Naive thymus-derived CD4-positive, alpha-beta T cell (primary cell): Measurements from ENCODE around the gene GBA2. TPM values are rescaled to one million over a fixed set of nuclear protein-coding genes. Genes with fewer than 3 reads are reported as not detected.

ENCODE experiments used
- ATAC-seq: fragments of 150-1000 bp; cut with Tn5 transposase; 2 replicates; pipeline ENCODE4 v1.10.0; 2021; ENCODE audit warnings: mild to moderate bottlenecking, moderate library complexity
- CTCF ChIA-PET: fragments of 350-600 bp; sonication (Branson Sonifier 250); formaldehyde crosslinking; loops from one replicate; lab custom pipeline; 2021; ENCODE audit warnings: antibody characterized with exemption; lab: Charles Lee
- POLR2A ChIA-PET: fragments of 350-600 bp; sonication (Branson Sonifier 250); formaldehyde crosslinking; loops from one replicate; lab custom pipeline; 2021; ENCODE audit warnings: antibody characterized with exemption, inconsistent platforms; lab: Charles Lee
- DNase-seq, 9 donors: peaks; one replicate each; pipeline versions ENCODE4 v3.0.0 to v3.0.0-alpha.2; 2020 to 2022; ENCODE audit warnings: mixed read lengths in 1 of 9
- H3K27ac ChIP-seq: one replicate; pipeline ENCODE4 v1.7.0; 2013; ENCODE audit warnings: mild to moderate bottlenecking, low read depth, low read length, moderate library complexity
- H3K27me3 ChIP-seq, 2 donors: one replicate each; pipeline ENCODE4 v1.7.0; 2013; ENCODE audit warnings: low read length in 2 of 2, mild to moderate bottlenecking in 2 of 2, moderate library complexity in 2 of 2; ENCODE audit not compliant: control insufficient read depth in 2 of 2, insufficient read depth in 2 of 2
- H3K36me3 ChIP-seq, 3 experiments: 1 replicate in 2 of 3; 2 replicates in 1 of 3; pipeline ENCODE4 v1.7.0; 2013; ENCODE audit warnings: low read length in 3 of 3, mild to moderate bottlenecking in 3 of 3, moderate library complexity in 1 of 3; ENCODE audit not compliant: insufficient read depth in 3 of 3, control insufficient read depth in 2 of 3
- H3K4me1 ChIP-seq, 2 donors: one replicate each; pipeline ENCODE4 v1.7.0; 2013; ENCODE audit warnings: low read length in 2 of 2, mild to moderate bottlenecking in 2 of 2, moderate library complexity in 1 of 2; ENCODE audit not compliant: control insufficient read depth in 2 of 2, insufficient read depth in 2 of 2
- H3K4me3 ChIP-seq: 2 replicates; pipeline ENCODE4 v1.7.0; 2013; ENCODE audit warnings: mild to moderate bottlenecking, low read length
- H3K9me3 ChIP-seq, 3 experiments: 1 replicate in 2 of 3; 2 replicates in 1 of 3; pipeline ENCODE4 v1.7.0; 2013; ENCODE audit warnings: low read length in 3 of 3; ENCODE audit not compliant: control insufficient read depth in 2 of 3
- H3K27ac Mint-ChIP-seq, 9 donors: one replicate each; pipeline ENCODE4 v1.8.0; 2020 to 2022; ENCODE audit warnings: mixed read lengths in 9 of 9, mild to moderate bottlenecking in 8 of 9, moderate library complexity in 5 of 9, inconsistent platforms in 2 of 9
- H3K27me3 Mint-ChIP-seq, 5 donors: one replicate each; pipeline ENCODE4 v1.8.0; 2021 to 2022; ENCODE audit warnings: mixed read lengths in 5 of 5, mild to moderate bottlenecking in 1 of 5
- H3K36me3 Mint-ChIP-seq, 5 donors: one replicate each; pipeline ENCODE4 v1.8.0; 2020 to 2022; ENCODE audit warnings: mixed read lengths in 5 of 5, mild to moderate bottlenecking in 3 of 5, inconsistent platforms in 1 of 5
- H3K4me1 Mint-ChIP-seq, 7 donors: one replicate each; pipeline ENCODE4 v1.8.0; 2020 to 2022; ENCODE audit warnings: mixed read lengths in 7 of 7, mild to moderate bottlenecking in 3 of 7, inconsistent platforms in 1 of 7
- H3K4me3 Mint-ChIP-seq, 10 donors: one replicate each; pipeline ENCODE4 v1.8.0; 2020 to 2022; ENCODE audit warnings: mild to moderate bottlenecking in 10 of 10, mixed read lengths in 10 of 10, moderate library complexity in 6 of 10, inconsistent platforms in 2 of 10
- H3K9me3 Mint-ChIP-seq, 11 donors: one replicate each; pipeline ENCODE4 v1.8.0; 2020 to 2022; ENCODE audit warnings: mixed read lengths in 11 of 11, mild to moderate bottlenecking in 4 of 11, inconsistent platforms in 1 of 11, moderate library complexity in 1 of 11
- intact Hi-C, 2 donors: fragments of 100-400 bp; cut with micrococcal nuclease; formaldehyde crosslinking; loops; one replicate each; pipeline ENCODE4 v1.15.1; 2023
- polyA plus RNA-seq, 2 donors: library from polyadenylated mRNA; unstranded; fragments of 300-500 nt; fragmentation: Illumina TruSeq; gene quantifications; one replicate each; pipeline ENCODE4 v1.2.3, GENCODE V29; 2021
- total RNA-seq, 6 experiments: library from RNA in 5 of 6; stranded (reverse) in 5 of 6; gene quantifications; 1 replicate in 5 of 6; 2 replicates in 1 of 6; pipeline ENCODE4 v1.2.3 and lab custom pipeline; 2021 to 2026

Gene GBA2
- total and polyA plus RNA-seq, 7 experiments from 2014 or later = 18.0 to 55.4 (median 47.5) TPM

DNA sequence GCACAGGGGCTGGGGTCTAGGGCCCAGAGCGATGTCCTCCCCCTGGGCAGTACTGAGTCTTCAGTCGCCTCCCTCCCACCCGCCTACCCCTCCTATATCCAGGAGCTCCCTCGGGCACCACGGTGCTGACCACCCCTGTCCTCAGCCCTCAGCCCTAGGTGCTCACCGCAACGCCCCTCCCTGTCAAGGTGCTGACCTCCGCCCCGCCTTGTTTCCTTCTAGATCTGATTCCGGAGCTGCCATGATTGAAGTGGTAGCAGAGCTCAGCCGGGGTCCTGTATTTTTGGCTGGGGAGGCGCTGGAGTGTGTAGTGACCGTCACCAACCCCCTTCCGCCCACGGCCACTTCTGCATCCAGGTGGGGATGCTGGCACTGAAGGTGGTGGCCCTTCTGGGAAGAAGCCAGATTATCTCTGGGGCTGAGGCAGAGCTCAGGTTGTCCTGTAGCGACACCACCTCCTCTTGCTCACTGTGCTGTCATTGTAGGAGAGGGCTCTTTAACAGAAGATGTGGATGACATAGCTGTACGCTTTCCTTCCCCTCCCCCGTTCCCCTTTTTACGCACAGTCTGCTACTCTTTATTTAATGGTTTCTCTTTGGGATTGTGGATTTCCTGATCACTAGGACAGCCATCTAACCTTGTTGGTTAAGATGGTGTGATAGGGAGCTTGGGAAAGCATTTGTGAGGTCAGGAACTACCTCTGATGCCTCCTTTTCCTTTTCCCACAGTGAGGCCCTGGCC, 657 bp upstream of the GBA2 start:
- ChIA-PET CTCF (interaction anchor here (0.6 to 5.6 kb wide), 9 partner anchors 13 to 146 kb away, joined by 3 to 61 read pairs (median 3); partner anchors contain the start of genes CREB3 and TLN1), POLR2A (interaction anchor here (0.5 to 5.1 kb wide), 13 partner anchors 9 to 1092 kb away, joined by 3 to 50 read pairs (median 5); partner anchors contain the start of genes CCDC107, CREB3, RMRP and TLN1)
- Mint-ChIP-seq H3K4me1 (peaks cover 35 to 62% (median 50%) of the 10 kb centered on the region in 7 donors), H3K4me3 (peak overlapping the region; percentile 89 to 98 (median 96)), H3K9me3 (no peaks in the 10 kb centered on the region), H3K36me3 (peaks cover 7 to 26% (median 18%) of the 10 kb centered on the region in 5 donors), H3K27ac (peak overlapping the region; percentile 89 to 97 (median 96)), H3K27me3 (no peaks in the 10 kb centered on the region)
- peak; percentile 67 for ATAC-seq
- peak in 8 of 9 donors; percentile 45 to 62 (median 54) for DNase-seq
- H3K9me3 ChIP-seq = no peaks in the 10 kb centered on the region
- H3K27me3 ChIP-seq = no peaks in the 10 kb centered on the region
- intact Hi-C loops = loop anchor here (1.0 to 5.0 kb wide), 10 partner anchors 13 to 1372 kb away; partner anchors contain the start of genes CREB3 (in 2 of the 2), HINT2 (in 2 of the 2), TLN1 (in 2 of the 2) and ATOSB (in 1 of the 2)
- peaks cover 32 to 33% of the 10 kb centered on the region in 2 donors for H3K4me1 ChIP-seq
- peak overlapping the region; percentile 84 for H3K4me3 ChIP-seq
- H3K36me3 ChIP-seq = peaks cover 9 to 49% (median 12%) of the 10 kb centered on the region in 3 experiments
- peak overlapping the region; percentile 87 for H3K27ac ChIP-seq

DNA sequence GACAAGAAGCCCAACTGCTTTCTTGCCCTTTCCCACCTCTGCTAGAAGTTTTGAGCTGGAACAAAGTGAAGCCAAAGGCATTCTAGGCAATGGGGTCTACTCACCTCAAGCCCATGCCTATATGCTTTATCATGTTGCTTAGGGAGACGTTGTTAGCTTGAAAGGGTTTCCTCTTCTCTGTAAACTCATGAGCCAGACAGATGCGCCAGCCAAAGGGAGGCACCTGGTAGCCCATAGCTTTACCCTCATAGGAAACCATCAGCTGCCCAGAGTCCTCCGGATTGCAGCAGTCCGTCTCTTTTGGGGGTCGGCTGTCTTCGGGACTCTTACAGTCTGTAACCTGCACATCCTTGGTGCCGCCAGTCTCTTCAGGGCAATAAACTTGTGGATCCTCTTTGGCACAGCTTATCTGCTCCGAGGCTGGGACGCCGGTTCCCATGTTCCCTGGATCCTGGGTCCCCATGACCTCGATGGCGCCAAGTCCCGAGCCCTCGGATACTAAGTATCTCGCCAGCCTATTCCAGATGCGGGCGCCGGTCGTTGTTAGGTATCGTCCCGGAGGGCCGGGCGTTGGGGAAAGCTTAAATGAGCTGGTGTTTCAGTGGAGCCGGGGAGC, 678 bp downstream of the GBA2 start:
- Histone ChIP-seq H3K9me3 (no peaks in the 10 kb centered on the region), H3K27ac (peak overlapping the region; percentile 87), H3K4me1 (peaks cover 32 to 33% of the 10 kb centered on the region in 2 donors), H3K4me3 (peak overlapping the region; percentile 84), H3K27me3 (no peaks in the 10 kb centered on the region), H3K36me3 (peaks cover 4 to 49% (median 7%) of the 10 kb centered on the region in 3 experiments)
- Mint-ChIP-seq H3K4me1 (peaks cover 39 to 72% (median 46%) of the 10 kb centered on the region in 7 donors), H3K9me3 (no peaks in the 10 kb centered on the region), H3K27me3 (no peaks in the 10 kb centered on the region), H3K27ac (peak overlapping the region; percentile 14 to 96 (median 77)), H3K36me3 (peaks cover 11 to 26% (median 12%) of the 10 kb centered on the region in 5 donors), H3K4me3 (peak overlapping the region; percentile 78 to 93 (median 90))
- ChIA-PET CTCF (interaction anchor here (0.7 to 5.6 kb wide), 12 partner anchors 8 to 145 kb away, joined by 3 to 61 read pairs (median 4); partner anchors contain the start of genes CCDC107, CREB3, RMRP and TLN1), POLR2A (interaction anchor here (0.6 to 5.1 kb wide), 15 partner anchors 8 to 147 kb away, joined by 3 to 50 read pairs (median 5); partner anchors contain the start of genes CCDC107, CREB3, RMRP and SPAG8)
- ATAC-seq = no peak
- DNase-seq = peak in 3 of 9 donors; percentile 20 to 26 (median 26)
- intact Hi-C loops = loop anchor here (1.0 to 5.0 kb wide), 4 partner anchors 8 to 631 kb away; partner anchors contain the start of genes ATOSB (in 1 of the 2) and RECK (in 1 of the 2)

DNA sequence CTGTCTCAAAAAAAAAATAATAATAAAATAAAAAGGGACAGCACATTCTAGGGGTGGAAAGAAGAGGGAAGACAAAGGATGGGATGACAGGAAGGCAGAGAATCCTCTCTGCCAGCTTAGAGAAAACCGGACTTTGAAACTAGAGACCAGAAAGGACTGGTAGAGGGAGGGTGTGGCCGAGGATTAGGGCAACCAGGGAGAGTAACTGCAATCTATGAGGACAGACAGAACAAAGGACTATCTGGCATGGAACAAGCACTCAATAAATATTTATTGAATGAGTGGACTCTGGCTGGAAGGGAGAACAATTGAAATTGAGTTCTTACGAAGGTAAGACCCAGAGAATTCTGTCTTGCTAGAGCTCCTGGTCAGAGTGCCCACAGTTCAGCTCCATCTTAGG, 2.4 kb downstream of the GBA2 start:
- no peaks in the 10 kb centered on the region for H3K27me3 Mint-ChIP-seq
- Histone ChIP-seq H3K4me1 (peaks cover 32 to 33% of the 10 kb centered on the region in 2 donors), H3K27me3 (no peaks in the 10 kb centered on the region), H3K4me3 (no peak overlapping the region), H3K36me3 (peaks cover 0 to 47% (median 0%) of the 10 kb centered on the region in 3 experiments), H3K27ac (no peak overlapping the region), H3K9me3 (no peaks in the 10 kb centered on the region)
- no peaks in the 10 kb centered on the region for H3K9me3 Mint-ChIP-seq
- peaks cover 0 to 26% (median 7%) of the 10 kb centered on the region in 5 donors for H3K36me3 Mint-ChIP-seq
- ATAC-seq (no peak), DNase-seq (no peak)
- POLR2A ChIA-PET = interaction anchor here (0.7 to 5.1 kb wide), 4 partner anchors 10 to 159 kb away, joined by 8 to 34 read pairs (median 16); no protein-coding TSS in a partner anchor
- H3K4me3 Mint-ChIP-seq = peak overlapping the region in 9 of 10 donors; percentile 54 to 93 (median 89)
- CTCF ChIA-PET = interaction anchor here (2.3 to 5.6 kb wide), 3 partner anchors 10 to 88 kb away, joined by 5 to 61 read pairs (median 13); no protein-coding TSS in a partner anchor
- peaks cover 43 to 83% (median 57%) of the 10 kb centered on the region in 7 donors for H3K4me1 Mint-ChIP-seq
- intact Hi-C loops = loop anchor here (5.0 kb wide), 2 partner anchors 291 to 629 kb away; partner anchors contain the start of genes ATOSB (in 1 of the 2) and RECK (in 1 of the 2)
- peak overlapping the region in 5 of 9 donors; percentile 25 to 96 (median 49) for H3K27ac Mint-ChIP-seq

DNA sequence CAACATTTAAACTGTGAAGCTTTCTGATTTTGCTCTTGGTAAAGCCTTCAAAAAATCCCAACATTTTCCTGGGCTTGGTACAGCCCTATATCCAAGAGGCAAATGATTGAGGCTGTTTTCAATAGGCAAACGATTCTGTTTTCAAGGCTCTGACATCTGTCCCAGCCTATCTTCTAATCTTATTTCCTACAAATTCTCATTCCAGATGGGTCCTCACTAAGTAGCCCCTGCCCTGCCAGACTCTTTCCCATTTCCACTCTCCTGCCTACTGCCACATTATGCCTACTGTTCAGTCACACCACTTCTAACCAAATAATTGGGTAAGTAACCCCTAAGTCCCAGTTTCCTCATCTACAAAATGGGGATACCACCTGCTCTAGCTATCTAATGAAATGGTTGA, 3.5 kb downstream of the GBA2 start:
- Mint-ChIP-seq H3K9me3 (no peaks in the 10 kb centered on the region), H3K4me1 (peaks cover 43 to 76% (median 59%) of the 10 kb centered on the region in 7 donors)

DNA sequence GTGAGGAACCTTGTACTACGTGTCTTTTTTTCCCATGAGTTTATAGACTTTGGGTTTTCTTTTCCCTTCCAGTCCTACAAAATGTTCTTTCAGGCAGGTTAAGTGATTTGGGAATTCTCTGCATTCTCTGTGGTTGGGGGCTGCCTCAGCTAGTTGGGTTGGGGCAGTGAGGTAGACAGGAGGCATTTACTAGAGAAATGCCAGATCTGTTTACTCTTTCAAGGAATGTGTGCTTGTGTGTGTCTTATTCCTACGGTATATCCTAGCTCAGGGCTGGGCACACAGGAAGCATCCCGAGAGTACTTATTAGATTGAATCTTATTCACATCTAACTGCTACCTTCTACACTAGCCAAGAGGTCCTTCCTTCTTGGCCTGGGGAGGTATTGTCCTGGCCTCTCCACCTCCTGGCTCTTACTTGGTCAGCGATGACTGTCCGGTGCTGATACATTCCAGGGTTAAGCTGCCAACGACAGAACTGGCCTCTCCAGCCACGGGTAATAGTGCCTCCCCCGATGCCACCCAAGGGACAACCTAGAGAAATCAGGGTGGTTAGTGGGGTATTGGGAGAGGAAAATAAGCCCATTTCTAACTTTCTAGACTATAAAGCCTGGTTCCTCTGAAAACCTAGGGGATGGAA, 5.0 kb downstream of the GBA2 start:
- H3K9me3 ChIP-seq = no peaks in the 10 kb centered on the region
- H3K36me3 ChIP-seq = peaks cover 0 to 55% (median 0%) of the 10 kb centered on the region in 3 experiments
- H3K27me3 ChIP-seq = no peaks in the 10 kb centered on the region
- POLR2A ChIA-PET = interaction anchor here (0.7 to 2.0 kb wide), 4 partner anchors 10 to 68 kb away, joined by 3 to 5 read pairs (median 3); partner anchors contain the start of genes CREB3, MSMP, SPAG8 and TLN1
- Mint-ChIP-seq H3K36me3 (peaks cover 0 to 27% (median 9%) of the 10 kb centered on the region in 5 donors), H3K27me3 (no peaks in the 10 kb centered on the region), H3K4me3 (no peak overlapping the region), H3K27ac (peak overlapping the region in 2 of 9 donors; percentile 22 to 52), H3K4me1 (peaks cover 38 to 64% (median 50%) of the 10 kb centered on the region in 7 donors), H3K9me3 (no peaks in the 10 kb centered on the region)
- no peak overlapping the region for H3K27ac ChIP-seq
- H3K4me1 ChIP-seq = peaks cover 23% of the 10 kb centered on the region in 2 donors
- CTCF ChIA-PET = interaction anchor here (0.7 kb wide), 1 partner anchor 12 kb away, joined by 3 read pairs; the partner anchor contains the start of genes CREB3 and TLN1
- no peak for ATAC-seq
- DNase-seq = no peak
- intact Hi-C loops = no loop called here
- H3K4me3 ChIP-seq = no peak overlapping the region

More for the DNA sequence above, 3.5 kb downstream of the GBA2 start:
- Histone ChIP-seq H3K4me1 (peaks cover 32 to 33% of the 10 kb centered on the region in 2 donors), H3K4me3 (no peak overlapping the region), H3K27me3 (no peaks in the 10 kb centered on the region), H3K9me3 (no peaks in the 10 kb centered on the region), H3K27ac (no peak overlapping the region), H3K36me3 (peaks cover 0 to 46% (median 0%) of the 10 kb centered on the region in 3 experiments)
- CTCF ChIA-PET = interaction anchor here (0.6 to 5.6 kb wide), 3 partner anchors 9 to 49 kb away, joined by 3 to 61 read pairs (median 3); no protein-coding TSS in a partner anchor
- Mint-ChIP-seq H3K36me3 (peaks cover 0 to 23% (median 7%) of the 10 kb centered on the region in 5 donors), H3K27me3 (no peaks in the 10 kb centered on the region), H3K27ac (peak overlapping the region in 5 of 9 donors; percentile 53 to 82 (median 78)), H3K4me3 (peak overlapping the region in 5 of 10 donors; percentile 60 to 93 (median 78))
- DNase-seq (no peak), ATAC-seq (no peak)
- intact Hi-C loops = loop anchor here (5.0 kb wide), 2 partner anchors 292 to 628 kb away; partner anchors contain the start of genes ATOSB (in 1 of the 2) and RECK (in 1 of the 2)
- POLR2A ChIA-PET = interaction anchor here (0.6 to 5.1 kb wide), 4 partner anchors 13 to 98 kb away, joined by 3 to 34 read pairs (median 4); partner anchors contain the start of genes CREB3, RMRP and TLN1
